Embryonic facial prominence (tissue), 1 donor: ENCODE measurements around the gene ANKRD52.
"Not testable (repeated sequence)": the region's sequence is repeated elsewhere in the genome, so short reads cannot be mapped to it uniquely, and the experiment has no call there.

Experiments
- DNase-seq: peaks from one replicate; pipeline ENCODE4 v3.0.0-alpha.2; 2016; ENCODE audit errors: extremely low spot score

The ANKRD52 gene

DNA sequence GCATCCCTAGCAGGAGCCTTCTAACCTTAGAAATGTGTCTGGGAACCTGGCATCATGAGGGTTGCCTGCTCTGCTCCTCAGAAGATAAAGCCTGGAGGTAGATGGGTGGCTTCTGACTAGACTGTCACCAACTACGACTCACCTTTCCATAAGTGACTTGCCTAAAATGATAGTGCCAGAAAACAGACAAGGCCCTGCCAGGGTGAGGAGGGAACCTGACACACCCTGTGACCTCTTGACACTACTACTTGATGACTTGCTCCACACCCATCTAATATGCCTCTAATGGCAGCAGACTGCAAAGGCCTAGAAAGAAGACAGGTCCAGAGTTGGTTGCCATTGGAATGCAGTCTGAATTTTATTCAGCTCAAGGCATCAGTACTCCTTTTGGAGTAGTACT, 45.8 kb downstream of the ANKRD52 start:
- no peak for DNase-seq

DNA sequence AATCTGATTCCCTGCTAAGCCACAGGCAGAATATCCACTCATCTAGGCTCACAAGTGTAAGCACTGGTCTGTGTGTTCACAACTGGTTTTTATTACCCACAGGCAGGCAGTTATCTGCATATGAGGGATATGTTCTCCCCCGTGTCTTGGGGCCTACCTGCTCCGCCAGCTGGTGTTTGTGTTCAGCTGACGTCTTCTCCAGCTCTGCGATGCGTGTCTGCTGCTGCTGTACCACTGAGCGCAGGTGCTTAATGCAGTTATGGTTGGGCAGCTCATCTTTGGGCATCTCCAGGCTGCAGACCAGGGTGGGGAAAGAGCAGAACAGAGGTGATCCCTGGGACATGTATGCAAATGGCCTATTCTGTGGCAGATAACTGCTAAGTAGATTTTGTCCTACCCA, 50.2 kb downstream of the ANKRD52 start:
- DNase-seq, result no peak

DNA sequence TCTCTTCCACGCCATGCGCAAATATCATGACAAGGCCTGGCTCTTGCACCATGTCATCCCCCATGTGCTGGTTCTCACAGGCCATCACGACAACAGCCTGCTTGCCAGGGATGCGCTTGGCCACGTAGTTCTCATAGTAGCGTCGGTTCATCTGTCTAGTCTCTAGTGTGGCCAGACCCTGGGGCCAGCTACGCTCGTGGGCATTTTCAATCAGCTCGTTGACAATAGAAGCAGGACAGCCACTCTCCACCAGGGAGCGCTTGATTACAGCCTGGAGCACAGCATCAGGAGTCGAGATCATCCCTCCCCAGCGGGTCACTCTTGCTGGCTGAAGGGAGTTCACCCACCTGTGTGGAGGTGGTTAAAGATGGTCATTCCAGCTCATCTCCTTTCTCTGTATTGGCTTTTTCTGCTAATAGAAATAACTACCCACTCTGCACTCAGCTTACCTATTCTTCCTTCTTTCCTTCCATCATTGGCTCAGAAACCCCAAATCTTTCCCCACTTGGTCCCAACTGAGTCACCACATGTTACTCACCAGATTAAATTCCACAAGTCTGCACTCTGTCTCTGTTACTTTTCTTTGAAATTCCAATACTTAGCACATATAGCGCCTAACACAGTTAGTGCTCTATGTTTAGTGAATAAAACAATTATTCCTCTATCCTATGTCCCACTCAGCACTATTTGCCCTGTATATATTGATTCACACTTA, 51.6 kb downstream of the ANKRD52 start:
- DNase-seq, result no peak

DNA sequence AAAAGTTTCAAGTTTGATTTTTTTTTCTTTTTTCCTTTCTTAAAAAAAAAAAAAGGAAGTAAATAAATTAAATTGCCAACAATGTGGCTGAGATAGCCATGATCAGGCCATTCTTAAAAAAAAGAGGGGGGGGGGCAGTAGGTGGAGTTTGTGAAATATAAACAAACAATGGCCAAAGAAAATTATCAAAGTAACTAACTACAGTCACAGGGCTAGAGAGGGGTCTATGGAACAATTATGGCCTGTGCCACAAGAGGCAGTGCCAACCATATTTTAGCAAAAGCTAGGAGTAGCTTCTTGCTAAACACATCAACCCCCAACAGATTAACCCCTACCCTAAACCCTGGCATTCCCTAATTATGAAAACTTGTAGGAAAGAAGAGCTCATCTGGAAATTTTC, 52.7 kb downstream of the ANKRD52 start:
- DNase-seq, result no peak

DNA sequence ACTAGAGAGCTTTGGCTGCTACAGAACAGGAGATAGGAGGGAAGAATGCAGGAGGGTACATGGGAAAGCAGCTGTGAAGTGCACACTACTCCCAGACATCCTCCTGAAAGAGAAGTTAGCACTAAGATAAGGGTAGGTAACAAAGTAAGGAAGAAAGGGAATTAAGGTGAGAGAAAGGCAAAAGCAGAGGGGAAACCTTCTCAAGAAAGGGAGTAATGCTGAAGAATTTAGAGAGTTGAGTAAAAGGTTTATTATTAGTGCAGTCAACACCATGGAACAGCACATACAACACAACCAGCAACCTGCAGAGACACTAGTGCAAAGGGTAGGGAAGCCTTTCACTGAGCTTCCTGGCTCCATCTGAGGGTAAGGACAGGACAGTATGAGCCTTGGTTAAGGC, 53.9 kb downstream of the ANKRD52 start:
- no peak for DNase-seq

DNA sequence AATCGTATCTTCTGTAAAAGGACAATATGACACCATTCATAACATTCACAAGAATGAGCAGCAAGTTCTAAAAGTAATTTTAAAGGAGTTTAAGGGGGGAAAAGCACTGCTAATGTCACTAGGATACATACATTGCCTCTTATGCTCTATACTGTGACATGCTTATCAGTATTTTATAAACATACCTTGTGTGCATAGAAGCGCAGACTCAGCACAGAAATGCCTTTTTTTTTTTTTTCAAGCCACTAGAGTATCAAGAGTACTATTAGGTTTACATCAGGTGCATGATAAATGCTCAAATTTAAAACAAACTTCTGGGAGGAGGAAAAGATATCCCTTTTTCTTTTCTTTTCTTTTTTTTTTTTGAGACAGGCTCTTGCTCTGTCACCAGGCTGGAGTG, 55.3 kb downstream of the ANKRD52 start:
- DNase-seq, result no peak

DNA sequence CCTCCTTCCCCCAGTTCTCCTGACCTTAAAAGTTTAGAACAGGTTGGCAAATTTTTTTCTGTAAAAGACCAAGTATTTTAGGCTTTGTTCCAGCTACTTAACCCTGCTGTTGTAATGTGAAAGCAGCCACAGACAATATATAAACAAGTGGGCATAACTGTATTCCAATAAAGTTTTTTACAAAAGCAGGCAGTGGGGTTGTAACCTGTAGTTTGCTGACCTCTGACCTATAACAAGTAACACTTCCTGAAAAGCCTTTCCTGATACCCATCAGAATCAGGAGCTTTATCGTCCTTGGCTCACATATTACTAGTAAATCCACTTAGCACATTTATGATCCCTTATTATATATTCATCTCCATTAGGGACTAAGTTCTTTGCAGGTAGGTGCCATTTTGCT, 55.8 kb downstream of the ANKRD52 start:
- no peak for DNase-seq

DNA sequence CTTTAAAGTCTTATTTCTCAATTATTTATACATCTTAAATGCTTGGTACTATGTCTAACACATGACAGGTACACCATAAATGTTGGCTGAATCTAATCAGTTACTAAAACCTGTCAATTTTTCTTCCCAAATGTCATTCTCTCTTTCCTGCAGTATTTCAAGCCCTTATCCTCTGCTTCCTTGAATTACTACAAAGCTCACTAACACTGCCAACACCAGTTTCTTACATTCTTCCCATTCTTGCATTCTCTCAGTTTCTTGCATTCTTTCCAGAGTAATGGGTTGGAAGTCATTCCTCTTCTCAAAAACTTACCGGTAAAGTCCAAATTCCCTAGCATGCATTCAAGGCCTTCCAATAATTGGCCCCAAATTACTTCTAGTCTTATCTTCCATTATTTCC, 59.3 kb downstream of the ANKRD52 start:
- no peak for DNase-seq

DNA sequence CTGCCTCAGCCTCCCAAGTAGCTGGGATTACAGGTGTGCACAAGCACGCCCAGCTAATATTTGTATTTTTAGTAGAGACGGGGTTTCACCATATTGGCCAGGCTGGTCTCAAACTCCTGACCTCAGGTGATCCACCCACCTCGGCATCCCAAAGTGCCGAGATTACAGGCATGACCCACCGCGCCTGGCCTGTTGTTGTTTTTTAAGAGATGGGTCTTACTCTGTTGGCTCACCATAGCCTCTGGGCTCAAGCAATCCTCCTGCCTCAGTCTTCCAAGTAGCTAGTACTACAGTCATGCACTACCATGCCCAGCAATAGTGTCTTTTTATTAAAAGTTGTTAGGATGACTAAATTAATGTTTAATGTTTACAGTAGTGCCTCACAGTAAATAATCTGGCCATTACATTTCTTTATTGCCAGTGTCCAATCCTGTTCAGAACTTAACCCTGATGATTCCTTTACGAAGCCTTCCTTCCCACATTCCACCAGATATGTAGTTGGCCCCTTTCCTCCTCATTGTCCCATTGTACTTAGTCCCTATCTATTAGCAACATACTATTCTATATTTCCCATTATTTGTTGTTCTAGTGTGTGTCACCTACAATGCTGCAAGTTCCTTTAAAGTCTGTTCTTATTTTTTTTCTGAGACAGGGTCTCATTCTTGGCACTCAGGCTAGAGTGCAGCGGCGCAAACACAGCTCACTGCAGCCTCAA, 60.1 kb downstream of the ANKRD52 start:
- DNase-seq, result no peak

DNA sequence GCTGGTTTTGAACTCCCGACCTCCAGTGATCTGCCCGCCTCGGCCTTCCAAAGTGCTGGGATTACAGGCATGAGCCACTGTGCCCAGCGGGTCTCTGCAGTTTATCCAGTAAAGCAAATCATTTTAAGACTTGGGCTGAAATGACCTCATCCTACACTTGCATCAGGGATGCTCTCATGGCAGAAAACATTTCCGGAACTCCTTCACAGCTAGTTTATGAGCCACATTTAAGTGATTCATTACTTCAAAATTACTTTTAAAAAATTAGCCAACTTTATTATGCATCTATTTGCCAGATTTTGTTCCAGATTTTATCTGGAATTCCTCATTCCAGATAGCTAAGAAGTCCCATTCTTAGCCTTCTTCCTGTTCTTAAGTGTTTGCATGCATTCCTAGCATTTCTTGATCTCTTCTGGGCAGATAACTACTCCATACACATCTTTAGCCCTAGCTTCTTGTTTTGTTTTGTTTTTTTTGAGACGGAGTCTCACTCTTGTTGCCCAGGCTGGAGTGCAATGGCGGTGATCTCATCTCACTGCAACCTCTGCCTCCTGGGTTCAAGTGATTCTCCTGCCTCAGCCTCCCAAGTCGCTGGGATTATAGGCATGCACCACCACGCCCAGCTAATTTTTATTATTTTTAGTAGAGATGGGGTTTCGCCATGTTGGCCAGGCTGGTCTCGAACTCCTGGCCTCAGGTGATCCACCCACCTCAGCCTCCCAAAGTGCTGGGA, 61.2 kb downstream of the ANKRD52 start:
- DNase-seq, result not testable (repeated sequence)

DNA sequence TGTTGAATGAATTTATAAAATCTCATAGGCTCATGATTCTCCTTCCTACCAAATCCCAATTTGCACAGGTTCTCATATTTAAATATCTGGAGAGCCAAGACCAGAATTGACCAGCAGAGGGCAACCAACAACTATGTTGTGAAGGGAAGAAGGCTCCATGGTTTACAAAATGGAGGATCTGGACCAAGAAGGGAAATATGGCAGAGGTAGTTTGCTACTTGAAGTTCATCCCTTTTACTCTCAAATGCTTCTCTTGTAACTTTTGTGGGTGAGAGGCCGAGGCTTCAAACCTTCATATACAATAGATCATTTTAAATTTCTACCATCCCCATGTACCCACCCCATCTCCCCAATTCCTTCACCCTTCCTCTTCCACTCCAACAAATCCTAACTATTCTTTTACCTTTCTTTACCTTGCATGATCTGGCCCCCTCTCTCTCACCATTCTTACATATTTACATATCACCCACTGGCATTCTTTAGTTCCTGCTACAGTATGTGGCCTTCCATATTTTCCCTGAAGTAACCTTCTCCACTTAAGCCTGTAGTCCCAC, 65.1 kb downstream of the ANKRD52 start:
- DNase-seq, result peak; percentile 52

DNA sequence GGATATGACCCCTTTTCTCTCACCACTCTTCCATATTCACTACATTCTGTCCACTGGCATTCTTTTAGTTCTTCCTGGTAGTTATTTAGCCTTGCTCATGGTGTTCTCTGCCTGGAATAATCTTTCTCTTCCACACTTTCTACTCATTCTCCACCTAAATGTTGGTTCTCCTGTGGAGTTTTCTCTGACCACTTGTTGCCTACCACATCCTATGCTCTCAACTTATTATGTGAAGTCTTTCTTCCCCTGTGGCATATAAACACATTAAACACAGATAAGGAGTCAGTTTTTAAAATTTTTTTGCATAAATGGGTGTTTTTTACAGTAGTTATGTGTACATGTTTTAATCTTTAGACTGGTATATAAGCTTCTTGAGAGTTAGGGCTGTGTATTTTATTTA, 65.6 kb downstream of the ANKRD52 start:
- DNase-seq, result no peak

DNA sequence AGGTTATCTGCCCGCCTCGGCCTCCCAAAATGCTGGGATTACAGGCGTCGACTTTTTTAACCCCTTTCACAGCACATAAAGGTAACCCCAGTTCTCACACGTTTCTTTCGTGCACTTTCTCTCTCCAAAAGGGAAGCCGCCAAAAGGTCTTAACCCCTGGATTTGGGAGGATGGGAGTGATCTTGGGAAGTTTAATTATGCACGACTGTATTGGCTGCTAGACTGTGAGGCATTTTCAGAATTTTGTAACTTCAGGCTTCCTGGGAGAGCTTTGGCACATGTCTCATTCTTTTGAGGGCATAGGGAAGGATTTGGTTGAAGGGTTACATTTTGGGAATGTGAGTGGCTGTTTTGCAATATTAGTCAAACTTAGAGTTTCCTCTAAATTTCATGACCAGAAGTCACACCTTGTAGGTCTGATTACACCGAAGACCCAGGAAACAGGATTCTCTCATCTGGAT, 67.5 kb downstream of the ANKRD52 start:
- DNase-seq, result no peak

DNA sequence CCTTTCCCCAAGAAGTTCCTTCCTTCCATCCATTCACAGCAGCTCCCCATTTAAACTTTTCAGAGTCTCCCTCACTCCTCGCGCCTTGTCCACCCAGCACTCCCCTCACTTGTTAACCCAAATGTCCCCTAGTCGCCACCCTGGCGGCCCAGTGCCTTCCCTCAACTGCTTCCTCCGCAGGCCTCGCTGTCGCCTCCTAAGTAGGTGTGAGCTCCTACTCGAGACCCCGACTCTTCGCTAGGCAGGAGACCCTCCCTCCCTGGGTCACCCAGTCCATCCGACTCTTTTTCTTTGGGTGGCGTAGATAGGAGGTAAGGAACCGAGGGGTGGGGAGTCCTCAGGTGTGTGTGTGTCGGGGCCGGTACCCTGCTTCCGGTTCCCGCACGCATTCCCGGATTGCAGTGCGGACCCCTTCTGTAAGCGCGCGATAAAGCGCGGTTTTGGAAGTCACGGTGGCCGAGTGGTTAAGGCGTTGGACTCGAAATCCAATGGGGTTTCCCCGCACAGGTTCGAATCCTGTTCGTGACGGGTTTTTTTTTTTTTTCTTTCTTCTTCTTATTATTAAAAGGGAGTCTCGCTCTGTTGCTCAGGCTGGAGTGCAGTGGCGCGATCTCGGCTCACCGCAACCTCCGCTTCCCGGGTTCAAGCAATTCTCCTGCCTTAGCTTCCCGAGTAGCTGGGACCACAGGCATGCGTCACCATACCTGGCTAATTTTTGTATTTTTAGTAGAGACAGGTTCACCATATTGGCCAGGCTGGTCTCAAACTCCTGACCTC, 68.1 kb downstream of the ANKRD52 start:
- DNase-seq, result peak; percentile 71

DNA sequence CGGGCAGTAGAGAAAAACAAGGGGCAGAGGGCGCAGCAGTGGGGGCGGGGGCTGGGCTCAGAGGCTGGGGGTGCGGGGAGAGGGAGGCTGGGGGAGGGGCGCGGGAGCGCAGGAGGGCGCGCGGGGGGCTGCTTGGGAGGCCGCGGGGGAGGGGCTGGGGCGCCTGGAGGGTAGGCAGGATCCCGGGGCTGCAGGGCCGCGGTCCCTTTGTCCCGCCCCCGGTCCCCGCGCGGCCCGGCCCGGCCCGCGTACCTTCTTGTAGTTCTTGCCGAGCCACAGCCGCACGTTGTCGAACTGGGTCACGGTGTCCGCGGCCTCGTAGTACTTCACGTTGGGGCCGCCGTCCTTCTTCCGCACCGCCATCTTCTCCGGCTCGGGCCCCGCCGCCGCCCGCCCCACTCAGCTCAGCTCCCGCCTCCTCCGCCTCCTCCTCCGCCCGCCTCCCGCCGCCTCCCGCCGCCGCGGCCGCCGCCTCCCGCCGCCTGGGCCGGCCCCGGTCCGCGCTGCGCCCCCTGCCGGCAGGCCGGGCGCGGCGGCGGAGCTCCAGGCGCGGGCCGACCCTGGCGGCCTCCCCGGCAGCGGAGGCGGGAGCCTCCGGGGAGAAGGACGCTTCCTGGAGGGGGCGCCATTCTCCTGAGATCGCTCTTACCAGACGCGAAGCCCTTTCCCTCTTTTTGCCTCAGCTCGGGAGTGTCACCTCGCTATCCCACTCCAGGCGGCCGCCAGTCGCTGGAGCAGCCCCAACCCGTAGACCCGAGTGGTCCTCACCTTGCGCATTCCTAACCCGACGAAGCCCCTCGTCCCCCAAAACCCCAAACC, 68.9 kb downstream of the ANKRD52 start, which contains the start of gene SMARCC2:
TSS of gene SMARCC2 (minus strand) at position 385 of the 819 bp plus-strand sequence. CDS start at position 363, 22 bp downstream.
- peak; percentile 81 for DNase-seq

DNA sequence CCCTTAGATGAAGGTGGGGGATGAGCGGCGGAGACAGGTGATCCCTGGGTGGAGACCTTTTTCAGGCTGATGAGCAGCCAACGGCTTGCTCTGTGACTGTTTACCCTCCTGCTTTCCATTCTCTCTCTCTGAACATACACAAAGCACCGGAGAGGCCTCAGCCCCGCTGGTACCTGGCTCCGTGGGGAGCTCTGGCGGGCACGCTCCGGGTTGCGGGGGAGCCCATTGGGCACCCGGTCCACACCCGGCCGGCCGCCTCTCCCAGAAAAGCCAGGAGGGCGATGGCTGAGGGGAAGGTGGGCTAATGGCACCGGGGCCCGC, 69.4 kb downstream of the ANKRD52 start:
- no peak for DNase-seq

DNA sequence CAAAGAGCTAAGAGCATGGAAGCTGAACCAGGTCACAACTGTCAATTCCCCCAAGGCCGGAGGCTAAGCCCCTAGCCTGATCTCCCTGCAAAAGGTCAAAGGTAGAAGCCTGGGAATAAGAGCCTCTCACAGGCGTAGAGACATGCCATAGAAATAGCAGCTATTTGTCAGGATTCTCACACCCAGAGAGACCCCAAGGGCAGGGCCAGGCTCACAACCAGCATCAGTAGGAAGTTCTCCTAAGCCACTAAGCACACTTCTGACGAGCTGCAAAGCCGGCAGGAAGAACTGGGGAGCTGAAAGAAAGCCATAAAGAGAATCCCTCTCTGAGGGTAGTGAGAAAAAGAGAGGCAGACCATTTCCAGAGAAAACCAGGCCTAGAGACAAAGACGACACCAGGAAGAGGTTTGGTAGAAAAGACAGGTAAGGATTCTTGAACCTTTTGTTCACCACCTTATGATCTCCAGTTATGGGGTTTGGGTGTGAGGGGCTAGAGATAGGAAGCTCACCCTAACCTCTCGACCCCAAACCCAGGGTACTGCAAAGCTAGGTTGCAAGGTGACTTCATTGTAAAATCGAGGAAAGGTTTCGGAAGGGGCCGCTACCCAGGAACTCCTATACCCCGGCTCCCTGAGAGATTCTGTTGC, 69.9 kb downstream of the ANKRD52 start:
- no peak for DNase-seq
